KMS-11 (cell line): ENCODE data around the gene TIMM10.

ENCODE experiments used
- H2AFZ ChIP-seq: fragments of 200-600 bp; sonication (generic); 2 replicates; pipeline ENCODE4 v1.6.1; 2016; ENCODE audit warnings: antibody characterized with exemption, mixed run types, low read depth
- H3K27ac ChIP-seq: fragments of 200-600 bp; sonication (generic); 2 replicates; pipeline ENCODE4 v1.6.1; 2016; ENCODE audit warnings: mild to moderate bottlenecking, mixed run types
- H3K27me3 ChIP-seq: fragments of 200-600 bp; sonication (generic); 2 replicates; pipeline ENCODE4 v1.6.1; 2017; ENCODE audit warnings: mild to moderate bottlenecking, low read depth, mixed run types, moderate library complexity; ENCODE audit not compliant: insufficient read depth
- H3K36me3 ChIP-seq: fragments of 200-600 bp; sonication (generic); 2 replicates; pipeline ENCODE4 v1.6.1; 2017; ENCODE audit warnings: mild to moderate bottlenecking, mixed run types; ENCODE audit not compliant: insufficient read depth
- H3K4me1 ChIP-seq: fragments of 200-600 bp; sonication (generic); 2 replicates; pipeline ENCODE4 v1.6.1; 2016; ENCODE audit warnings: mild to moderate bottlenecking, low read depth, mixed run types; ENCODE audit not compliant: poor library complexity, severe bottlenecking
- H3K4me2 ChIP-seq: fragments of 200-600 bp; sonication (generic); 2 replicates; pipeline ENCODE4 v1.7.0; 2016; ENCODE audit warnings: mild to moderate bottlenecking, mixed run types
- H3K4me3 ChIP-seq: fragments of 200-600 bp; sonication (generic); IDR thresholded peaks from 2 replicates; pipeline ENCODE4 v1.6.1; 2017; ENCODE audit warnings: low read depth, low read length, mixed read lengths; ENCODE audit not compliant: insufficient read depth
- H3K79me2 ChIP-seq: fragments of 200-600 bp; sonication (generic); 2 replicates; pipeline ENCODE4 v1.6.1; 2016; ENCODE audit warnings: low read depth, mixed run types; ENCODE audit not compliant: insufficient read depth
- H3K9ac ChIP-seq: fragments of 200-600 bp; sonication (generic); 2 replicates; pipeline ENCODE4 v1.6.1; 2016; ENCODE audit warnings: mild to moderate bottlenecking, mixed run types
- H4K20me1 ChIP-seq: fragments of 200-600 bp; sonication (generic); 2 replicates; pipeline ENCODE4 v1.6.1; 2016; ENCODE audit warnings: mild to moderate bottlenecking, mixed run types; ENCODE audit not compliant: insufficient read depth
- CTCF ChIP-seq: fragments of 200-600 bp; sonication (generic); conservative IDR thresholded peaks from 2 replicates; pipeline ENCODE4 v1.6.1; 2017; ENCODE audit warnings: low read depth, mild to moderate bottlenecking, antibody characterized with exemption, low read length, moderate library complexity, mixed read lengths

Gene TIMM10

GRCh38 chr11:57502376-57502775 lies 28.2 kb downstream of the TIMM10 start:
- Histone ChIP-seq H3K79me2 (no peaks in the 10 kb centered on the region), H3K27me3 (no peaks in the 10 kb centered on the region), H2AFZ (no peak overlapping the region), H3K36me3 (no peaks in the 10 kb centered on the region), H3K4me1 (no peaks in the 10 kb centered on the region), H3K27ac (no peak overlapping the region), H3K4me2 (no peak overlapping the region), H4K20me1 (no peaks in the 10 kb centered on the region), H3K9ac (no peak overlapping the region), H3K4me3 (no peak overlapping the region)
- no peak for TF ChIP-seq CTCF

GRCh38 chr11:57501953-57502352 lies 28.6 kb downstream of the TIMM10 start:
- Histone ChIP-seq H4K20me1 (no peaks in the 10 kb centered on the region), H3K4me1 (no peaks in the 10 kb centered on the region), H2AFZ (no peak overlapping the region), H3K36me3 (no peaks in the 10 kb centered on the region), H3K4me3 (no peak overlapping the region), H3K4me2 (no peak overlapping the region), H3K9ac (no peak overlapping the region), H3K79me2 (no peaks in the 10 kb centered on the region), H3K27ac (no peak overlapping the region), H3K27me3 (no peaks in the 10 kb centered on the region)
- no peak for TF ChIP-seq CTCF

GRCh38 chr11:57500926-57501325 lies 29.6 kb downstream of the TIMM10 start:
- TF ChIP-seq CTCF = no peak
- no peak overlapping the region for H3K4me3 ChIP-seq
- H3K9ac ChIP-seq = no peak overlapping the region
- no peaks in the 10 kb centered on the region for H3K79me2 ChIP-seq
- no peak overlapping the region for H3K27ac ChIP-seq
- no peak overlapping the region for H2AFZ ChIP-seq
- no peaks in the 10 kb centered on the region for H3K4me1 ChIP-seq
- no peaks in the 10 kb centered on the region for H3K27me3 ChIP-seq
- no peak overlapping the region for H3K4me2 ChIP-seq
- H3K36me3 ChIP-seq = no peaks in the 10 kb centered on the region
- H4K20me1 ChIP-seq = no peaks in the 10 kb centered on the region

- H4K20me1 ChIP-seq = no peaks in the 10 kb centered on the region
- no peak for TF ChIP-seq CTCF
- no peak overlapping the region for H3K4me2 ChIP-seq
- no peak overlapping the region for H2AFZ ChIP-seq
- H3K4me1 ChIP-seq = no peaks in the 10 kb centered on the region
- H3K79me2 ChIP-seq = no peaks in the 10 kb centered on the region
- H3K27ac ChIP-seq = no peak overlapping the region
- no peaks in the 10 kb centered on the region for H3K27me3 ChIP-seq
- no peaks in the 10 kb centered on the region for H3K36me3 ChIP-seq
- H3K9ac ChIP-seq = no peak overlapping the region
- H3K4me3 ChIP-seq = no peak overlapping the region
Observed at GRCh38 chr11:57500515-57500914, 30.0 kb downstream of the TIMM10 start.
